Stimulated activated CD8-positive, alpha-beta memory T cell treated with anti-CD3 and anti-CD28 coated beads, Interleukin-4, amount 100 ng/mL, for 1 hour (primary cell): Measurements from ENCODE around the gene PCGF3.
"Not testable (repeated sequence)": the region's sequence is repeated elsewhere in the genome, so short reads cannot be mapped to it uniquely, and the experiment has no call there.

Experiments
- DNase-seq, 2 donors: peaks; one replicate each; pipeline ENCODE4 v3.0.0-alpha.2; 2020; ENCODE audit warnings: low read depth in 2 of 2, low spot score in 1 of 2

The PCGF3 gene

DNA sequence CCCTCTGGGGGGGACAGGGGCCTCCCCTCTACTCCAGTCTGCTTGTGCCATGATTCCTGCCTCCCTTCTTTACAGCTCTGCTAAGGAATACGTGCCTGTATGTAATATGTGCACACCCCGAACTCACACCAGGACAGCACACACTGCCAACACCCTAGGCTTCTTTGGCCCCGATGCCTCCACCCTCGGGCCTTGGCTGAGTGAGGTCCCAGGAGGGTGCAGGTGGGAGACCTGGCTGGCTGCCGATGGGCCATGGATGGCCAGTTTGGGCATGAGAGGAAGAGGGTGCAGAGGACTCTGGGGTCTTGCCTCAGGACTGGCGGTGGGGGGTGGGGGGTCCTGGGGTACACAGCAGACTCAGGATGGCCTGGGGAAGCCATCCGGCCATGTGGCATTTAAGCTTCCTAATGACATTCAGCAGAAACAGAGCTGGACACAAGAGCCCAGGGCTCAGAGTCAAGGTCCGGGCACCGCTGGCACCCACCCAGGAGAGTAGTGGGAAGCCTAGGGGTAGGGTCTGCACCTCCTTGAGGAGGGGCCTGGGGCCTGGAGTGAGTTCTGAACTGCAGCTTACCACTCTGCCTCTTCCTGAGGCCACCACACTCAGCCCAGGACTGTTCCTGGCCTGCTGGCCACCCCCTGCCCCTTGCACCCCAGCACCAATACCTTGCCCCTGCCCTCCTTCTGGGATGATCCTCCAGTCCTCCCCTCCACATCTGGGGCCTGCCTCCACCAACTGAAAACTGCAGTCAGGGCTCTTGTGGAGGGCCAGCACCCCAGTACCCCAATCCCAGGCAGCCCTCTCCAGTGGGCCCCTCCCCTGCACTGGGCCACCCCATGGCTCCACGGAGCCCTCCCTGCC is 2.1 kb upstream of the PCGF3 start:
- DNase-seq = no peak

DNA sequence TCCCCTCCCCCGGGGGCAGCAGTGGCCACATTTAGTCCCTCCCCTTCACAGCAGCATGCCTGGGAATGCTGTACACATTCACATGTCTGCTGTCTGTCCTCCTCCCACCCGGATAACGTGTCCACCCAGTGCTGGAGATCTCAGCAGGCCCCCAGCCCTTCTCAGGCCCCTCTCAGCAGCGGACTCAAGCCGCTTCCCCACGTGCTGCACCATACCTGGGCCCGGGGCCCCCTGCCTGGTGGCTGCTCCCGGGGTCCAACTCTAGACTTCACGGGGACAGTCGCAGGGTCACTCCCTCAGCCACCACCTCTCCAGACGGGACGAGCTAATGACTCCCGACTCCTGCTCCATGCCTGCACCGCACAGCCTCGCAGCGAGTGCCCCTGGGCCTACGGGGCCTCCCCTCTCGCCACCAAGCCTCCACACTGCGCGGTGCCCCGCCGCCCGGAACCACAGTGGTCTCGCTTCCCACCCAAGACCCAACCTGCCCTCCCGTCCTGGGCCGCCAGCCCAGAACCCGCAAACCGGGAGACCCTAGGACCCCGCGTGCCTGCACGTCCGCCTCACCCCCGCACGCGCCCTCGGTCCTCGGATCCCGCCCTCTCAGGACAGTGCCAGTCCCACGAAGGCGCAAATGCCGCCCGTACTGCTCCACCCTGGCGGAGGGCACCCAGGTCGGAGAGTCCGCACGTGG is 1.3 kb upstream of the PCGF3 start:
- DNase-seq = no peak

GRCh38 chr4:704971-705277 is 708 bp upstream of the PCGF3 start:
- no peak for DNase-seq

GRCh38 chr4:706083-706633 is 526 bp downstream of the PCGF3 start:
- DNase-seq = not testable (repeated sequence)

DNA sequence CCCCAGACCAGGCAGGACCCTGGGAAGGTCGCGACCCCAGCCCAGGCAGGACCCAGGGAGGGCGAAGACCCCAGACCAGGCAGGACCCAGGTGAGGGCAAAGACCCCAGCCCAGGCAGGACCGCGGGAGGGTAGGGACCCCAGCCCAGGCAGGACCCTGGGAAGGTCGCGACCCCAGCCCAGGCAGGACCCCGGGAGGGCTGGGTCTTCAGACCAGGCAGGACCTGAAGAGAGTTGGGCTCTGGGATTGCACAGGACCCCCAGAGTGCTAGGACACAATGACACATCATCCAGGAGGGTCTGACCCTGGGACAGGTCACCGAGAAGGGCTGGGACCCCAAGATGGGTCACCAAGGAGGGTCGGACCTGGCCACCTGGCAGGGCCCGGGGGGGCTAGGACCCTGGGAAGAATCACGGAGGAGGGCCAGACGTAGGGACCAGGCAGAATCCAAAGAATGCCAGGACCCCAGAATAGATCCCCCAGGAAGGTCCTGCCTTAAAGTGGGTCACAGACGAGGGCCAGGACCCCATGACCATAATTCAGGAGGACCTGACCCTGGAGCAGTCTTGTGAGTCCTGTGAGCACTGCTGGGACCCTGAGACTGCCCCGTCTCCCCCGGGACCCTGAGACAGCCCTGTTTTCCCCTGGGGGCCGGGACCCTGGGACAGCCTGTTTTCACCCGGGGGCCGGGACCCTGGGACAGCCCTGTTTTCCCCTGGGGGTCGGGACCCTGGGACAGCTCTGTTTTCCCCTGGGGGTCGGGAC is 1.4 kb downstream of the PCGF3 start:
- no peak for DNase-seq

GRCh38 chr4:707929-708630 is 2.4 kb downstream of the PCGF3 start:
- DNase-seq = no peak

- no peak for DNase-seq
Observed at GRCh38 chr4:708631-708933, 3.0 kb downstream of the PCGF3 start.

DNA sequence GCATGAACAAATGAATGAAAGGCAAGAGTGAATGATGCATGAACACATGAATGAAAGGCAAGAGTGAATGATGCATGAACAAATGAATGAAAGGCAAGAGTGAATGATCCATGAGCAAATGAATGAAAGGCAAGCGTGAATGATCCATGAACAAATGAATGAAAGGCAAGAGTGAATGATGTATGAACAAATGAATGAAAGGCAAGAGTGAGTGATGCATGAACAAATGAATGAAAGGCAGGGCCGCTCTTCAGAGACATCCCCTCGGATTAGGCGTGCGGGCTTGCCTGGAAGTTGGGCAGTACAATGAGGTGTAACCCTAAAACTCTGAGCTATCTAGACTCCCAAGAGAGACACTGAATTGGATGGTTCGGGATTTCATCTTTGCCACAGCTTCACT is 3.7 kb downstream of the PCGF3 start:
- no peak for DNase-seq

DNA sequence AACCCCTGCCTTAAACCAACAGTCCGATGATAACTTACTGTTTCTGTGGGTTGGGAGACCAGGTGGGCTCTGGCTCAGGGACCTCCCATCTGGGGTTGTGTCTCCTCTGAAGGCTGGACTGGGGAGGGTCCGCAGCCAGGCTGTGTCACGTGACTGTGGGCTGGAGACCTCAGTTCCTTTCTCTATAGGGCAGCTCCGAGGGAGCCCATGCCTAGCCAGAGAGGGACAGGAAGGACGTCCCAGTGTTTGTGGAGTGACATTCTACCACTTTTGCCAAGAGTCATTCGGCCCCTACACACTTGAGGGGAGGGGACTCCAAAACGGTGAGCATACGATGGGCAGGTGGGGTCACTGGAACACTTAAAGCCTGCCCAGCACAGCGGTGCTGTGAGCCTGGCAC is 4.5 kb downstream of the PCGF3 start:
- DNase-seq = no peak

GRCh38 chr4:710916-711315 is 5.3 kb downstream of the PCGF3 start:
- DNase-seq = no peak

GRCh38 chr4:712093-712492 is 6.5 kb downstream of the PCGF3 start:
- no peak for DNase-seq

DNA sequence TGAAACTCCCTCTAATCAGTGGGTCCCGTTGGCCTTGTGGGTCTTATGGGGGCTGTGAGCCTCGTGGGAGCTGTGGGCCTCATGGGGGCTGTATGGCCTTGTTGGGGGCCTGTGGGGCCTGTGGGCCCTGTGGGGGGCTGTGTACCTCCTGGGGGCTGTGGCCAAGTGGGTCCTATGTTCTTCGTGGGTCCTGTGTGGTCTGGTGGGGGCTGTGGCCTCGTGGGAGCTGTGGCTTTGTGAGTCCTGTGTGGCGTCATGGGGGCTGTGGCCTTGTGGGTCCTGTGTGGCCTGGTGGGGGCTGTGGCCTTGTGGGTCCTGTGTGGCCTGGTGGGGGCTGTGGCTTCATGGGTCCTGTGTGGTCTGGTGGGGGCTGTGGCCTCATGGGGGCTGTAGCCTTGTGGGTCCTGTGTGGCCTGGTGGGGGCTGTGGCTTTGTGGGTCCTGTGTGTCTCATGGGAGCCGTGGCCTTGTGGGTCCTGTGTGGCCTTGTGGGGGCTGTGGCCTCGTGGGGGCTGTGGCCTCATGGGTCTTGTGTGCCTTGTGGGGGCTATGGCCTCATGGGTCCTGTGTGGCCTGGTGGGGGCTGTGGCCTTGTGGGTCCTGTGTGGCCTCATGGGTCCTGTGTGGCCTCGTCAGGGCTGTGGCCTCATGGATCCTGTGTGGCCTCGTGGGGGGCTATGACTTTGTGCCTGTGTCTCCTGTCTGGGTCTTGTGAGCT is 7.4 kb downstream of the PCGF3 start:
- DNase-seq = no peak

DNA sequence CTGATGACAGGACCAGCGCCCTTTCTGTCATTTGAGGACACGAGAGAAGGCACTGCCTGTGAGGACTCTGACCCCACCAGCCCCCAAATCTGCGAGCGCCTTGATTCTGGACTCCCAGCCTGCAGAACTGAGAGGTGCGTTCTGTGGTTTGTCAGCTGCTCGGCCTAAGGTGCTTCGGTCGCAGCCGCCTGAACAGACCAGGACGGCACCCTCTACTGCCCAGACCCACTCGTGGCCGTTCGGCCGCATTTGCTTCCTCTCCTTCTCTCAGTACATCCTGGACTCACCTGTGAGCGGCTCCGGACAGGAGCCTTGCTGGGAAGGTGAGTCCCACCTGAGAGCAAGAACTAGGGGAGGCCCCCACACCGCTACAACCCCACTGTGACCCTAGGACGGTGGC is 8.5 kb downstream of the PCGF3 start:
- DNase-seq = no peak

- DNase-seq = no peak
Observed at GRCh38 chr4:717601-718320, 12.1 kb downstream of the PCGF3 start.

- no peak for DNase-seq
Observed at GRCh38 chr4:718460-718859, 12.8 kb downstream of the PCGF3 start.

- no peak for DNase-seq
Observed at GRCh38 chr4:720111-720860, 14.7 kb downstream of the PCGF3 start.

DNA sequence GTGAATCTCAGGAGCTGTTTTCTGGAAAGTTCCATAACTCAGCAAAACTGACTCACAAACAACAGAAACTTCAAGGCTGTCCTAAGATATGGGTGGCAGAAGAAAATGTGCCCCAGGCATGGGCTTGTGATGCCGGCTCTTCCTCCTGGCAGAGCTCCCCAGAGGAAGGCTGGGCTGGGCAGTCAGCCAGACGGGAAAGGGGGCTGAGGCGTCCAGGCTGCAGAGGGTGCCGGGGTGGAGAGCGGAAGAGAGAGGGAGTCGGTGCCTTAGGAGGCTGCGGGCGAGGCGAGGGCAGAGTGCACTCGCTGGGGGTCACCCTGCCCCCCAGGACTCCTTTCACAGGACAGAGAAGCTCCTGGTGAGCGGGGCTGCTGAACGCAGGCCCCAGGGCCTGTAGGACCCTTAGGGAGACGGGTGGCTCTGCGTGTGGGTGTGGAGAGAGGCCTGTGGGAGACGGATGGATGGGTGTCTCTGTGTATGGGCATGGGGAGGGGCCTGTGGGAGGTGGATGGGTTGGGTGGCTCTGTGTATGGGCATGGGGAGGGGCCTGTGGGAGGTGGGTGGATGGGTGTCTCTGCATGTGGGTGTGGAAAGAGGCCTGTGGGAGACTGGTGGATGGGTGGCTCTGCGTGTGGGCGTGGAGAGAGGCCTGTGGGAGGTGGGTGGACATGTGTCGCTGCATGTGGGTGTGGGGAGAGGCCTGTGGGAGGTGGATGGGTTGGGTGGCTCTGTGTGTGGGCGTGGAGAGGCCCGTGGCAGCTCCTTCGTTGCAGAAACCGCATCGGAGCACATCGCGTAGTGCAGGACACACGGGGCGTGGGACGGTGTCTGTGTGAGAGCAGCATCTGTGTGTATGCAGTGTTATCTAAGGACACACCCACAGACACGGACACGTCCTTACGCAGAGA is 15.9 kb downstream of the PCGF3 start:
- no peak for DNase-seq

DNA sequence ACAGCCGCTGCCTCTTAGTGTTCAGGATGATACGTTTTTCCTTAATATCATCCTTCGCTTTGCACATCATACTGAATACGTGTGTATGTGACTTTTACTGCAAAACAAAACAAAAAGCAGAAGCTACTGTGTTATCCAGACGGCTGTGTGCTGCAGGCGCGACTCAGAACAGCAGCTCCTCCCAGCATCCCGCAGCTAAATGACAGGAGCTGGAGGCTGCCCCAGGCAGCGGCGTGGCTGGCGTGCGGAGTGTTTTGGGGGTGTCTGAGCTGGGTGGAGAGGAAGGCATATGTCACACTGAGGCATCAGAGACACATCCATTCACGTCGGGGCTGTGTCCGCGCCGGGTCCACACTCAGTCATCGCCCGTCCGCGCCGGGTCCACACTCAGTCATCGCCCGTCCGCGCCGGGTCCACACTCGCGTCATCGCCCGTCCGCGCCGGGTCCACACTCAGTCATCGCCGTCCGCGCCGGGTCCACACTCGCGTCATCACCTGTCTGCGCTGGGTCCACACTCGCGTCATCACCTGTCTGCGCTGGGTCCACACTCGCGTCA is 16.6 kb downstream of the PCGF3 start:
- DNase-seq = no peak
